Measurements from ENCODE around the gene THUMPD3. TPM values are rescaled to one million over a fixed set of nuclear protein-coding genes. Genes with fewer than 3 reads are reported as not detected.

The THUMPD3 gene
- total RNA-seq, 4 donors from 2014 or later = 31.8 to 42.3 (median 34.5) TPM

- Histone ChIP-seq H3K4me3 (replicated peaks in 1 of 3) (no peak overlapping the region), H3K27me3 (no peaks in the 10 kb centered on the region), H3K36me3 (no peaks in the 10 kb centered on the region), H3K27ac (no peak overlapping the region), H3K9me3 (no peaks in the 10 kb centered on the region), H3K4me1 (peaks cover 0 to 8% of the 10 kb centered on the region in 2 donors)
- DNase-seq = no peak
- TF ChIP-seq POLR2A (IDR thresholded peaks at IDR 0.05) = no peak
- no peak for TF ChIP-seq CTCF (IDR thresholded peaks at IDR 0.05)
- 65 to 83% methylated on average over 1 of the region's 1 CpG for WGBS, 2 donors
- intact Hi-C loops (cut with DNase I) = no loop called here
Observed at GRCh38 chr3:9339761-9340471, 22.9 kb upstream of the THUMPD3 start.

GRCh38 chr3:9340472-9340902, 22.4 kb upstream of the THUMPD3 start:
- Histone ChIP-seq H3K36me3 (no peaks in the 10 kb centered on the region), H3K27ac (no peak overlapping the region), H3K27me3 (no peaks in the 10 kb centered on the region), H3K4me3 (replicated peaks in 1 of 3) (no peak overlapping the region), H3K9me3 (no peaks in the 10 kb centered on the region), H3K4me1 (peaks cover 0 to 8% of the 10 kb centered on the region in 2 donors)
- TF ChIP-seq CTCF (IDR thresholded peaks at IDR 0.05) (no peak), POLR2A (IDR thresholded peaks at IDR 0.05) (no peak)
- intact Hi-C loops (cut with DNase I) = no loop called here
- no peak for DNase-seq
- WGBS, 2 donors = 96 to 97% methylated on average over 3 of the region's 3 CpGs

GRCh38 chr3:9342696-9343095, 20.2 kb upstream of the THUMPD3 start:
- Histone ChIP-seq H3K4me3 (replicated peaks in 1 of 3) (no peak overlapping the region), H3K27ac (no peak overlapping the region), H3K9me3 (no peaks in the 10 kb centered on the region), H3K4me1 (peaks cover 9 to 30% of the 10 kb centered on the region in 2 donors), H3K27me3 (no peaks in the 10 kb centered on the region), H3K36me3 (no peaks in the 10 kb centered on the region)
- no peak for TF ChIP-seq CTCF (IDR thresholded peaks at IDR 0.05)
- DNase-seq = no peak
- 79 to 81% methylated on average over 4 of the region's 4 CpGs for WGBS, 2 donors
- intact Hi-C loops (cut with DNase I) = no loop called here

- H3K27me3 ChIP-seq = no peaks in the 10 kb centered on the region
- TF ChIP-seq POLR2A (IDR thresholded peaks at IDR 0.05) = no peak
- no peak for TF ChIP-seq CTCF (IDR thresholded peaks at IDR 0.05)
- H3K9me3 ChIP-seq = no peaks in the 10 kb centered on the region
- DNase-seq = no peak
- intact Hi-C loops (cut with DNase I) = no loop called here
- H3K4me1 ChIP-seq = peaks cover 13 to 34% of the 10 kb centered on the region in 2 donors
- WGBS, 2 donors = 78 to 83% methylated on average over 4 of the region's 4 CpGs
- no peak overlapping the region for H3K27ac ChIP-seq
- H3K36me3 ChIP-seq = no peaks in the 10 kb centered on the region
- H3K4me3 ChIP-seq (replicated peaks in 1 of 3) = no peak overlapping the region
Observed at GRCh38 chr3:9343115-9343514, 19.7 kb upstream of the THUMPD3 start.

- Histone ChIP-seq H3K27me3 (no peaks in the 10 kb centered on the region), H3K36me3 (no peaks in the 10 kb centered on the region), H3K4me3 (replicated peaks in 1 of 3) (no peak overlapping the region), H3K27ac (no peak overlapping the region), H3K4me1 (peaks cover 32 to 47% of the 10 kb centered on the region in 2 donors), H3K9me3 (no peaks in the 10 kb centered on the region)
- WGBS, 2 donors = 50 to 92% methylated on average over 1 of the region's 1 CpG
- intact Hi-C loops (cut with DNase I) = no loop called here
- DNase-seq = no peak
- no peak for TF ChIP-seq POLR2A (IDR thresholded peaks at IDR 0.05)
- no peak for TF ChIP-seq CTCF (IDR thresholded peaks at IDR 0.05)
Observed at GRCh38 chr3:9345041-9345440, 17.8 kb upstream of the THUMPD3 start.
